B cell (primary cell): ENCODE results near the gene NWD2. TPM values are rescaled to one million over a fixed set of nuclear protein-coding genes. Genes with fewer than 3 reads are reported as not detected.

Experiments
- ATAC-seq: fragments of 200-7000 bp; cut with Tn5 transposase; one replicate; pipeline ENCODE4 v1.10.0; 2021; ENCODE audit warnings: low read depth, mild to moderate bottlenecking, moderate number of reproducible peaks, moderate library complexity
- CTCF ChIA-PET: fragments of 350-600 bp; sonication (Branson Sonifier 250); formaldehyde crosslinking; loops from one replicate; lab custom pipeline; 2021; ENCODE audit warnings: antibody characterized with exemption, inconsistent platforms; lab: Charles Lee
- POLR2A ChIA-PET: fragments of 350-600 bp; sonication (Branson Sonifier 250); formaldehyde crosslinking; loops from one replicate; lab custom pipeline; 2021; ENCODE audit warnings: antibody characterized with exemption; lab: Charles Lee
- DNase-seq: peaks from one replicate; pipeline ENCODE4 v3.0.0; 2013
- H2AFZ ChIP-seq: 2 replicates; pipeline ENCODE4 v1.6.1; 2012; ENCODE audit warnings: mild to moderate bottlenecking, low read depth, low read length; ENCODE audit not compliant: insufficient read depth, poor library complexity, severe bottlenecking
- H3K27ac ChIP-seq, 2 donors: 1 replicate in 1 of 2; 2 replicates in 1 of 2; pipeline ENCODE4 v1.5.1; 2012 to 2013; ENCODE audit warnings: low read length in 2 of 2, mild to moderate bottlenecking in 2 of 2, moderate library complexity in 1 of 2
- H3K27me3 ChIP-seq, 4 experiments: fragments of 200-600 bp in 1 of 4; sonication (generic) in 1 of 4; replicated peaks in 1 of 4; 1 replicate in 2 of 4; 2 replicates in 2 of 4; pipeline versions ENCODE4 v1.6.1 to v1.7.0; 2013 to 2016; ENCODE audit warnings: low read length in 3 of 4, mild to moderate bottlenecking in 2 of 4, mixed read lengths in 1 of 4, moderate library complexity in 1 of 4; ENCODE audit not compliant: insufficient read depth in 4 of 4, control insufficient read depth in 3 of 4; ENCODE audit errors: control extremely low read depth in 1 of 4
- H3K36me3 ChIP-seq, 2 experiments: replicated peaks in 1 of 2; 1 replicate in 1 of 2; 2 replicates in 1 of 2; pipeline versions ENCODE4 v1.6.1 to v1.7.1; 2013; ENCODE audit warnings: low read length in 1 of 2; ENCODE audit not compliant: insufficient read depth in 2 of 2, control insufficient read depth in 1 of 2; ENCODE audit errors: control extremely low read depth in 1 of 2, extremely low read depth in 1 of 2
- H3K4me1 ChIP-seq, 2 donors: fragments of 200-600 bp in 1 of 2; sonication (generic) in 1 of 2; 1 replicate in 1 of 2; 2 replicates in 1 of 2; pipeline versions ENCODE4 v1.5.1 to v1.6.1; 2013 to 2017; ENCODE audit warnings: low read length in 2 of 2; ENCODE audit not compliant: control insufficient read depth in 2 of 2, insufficient read depth in 2 of 2
- H3K4me2 ChIP-seq: replicated peaks from 2 replicates; pipeline ENCODE3; 2012; ENCODE audit warnings: mild to moderate bottlenecking, low read depth, low read length; ENCODE audit not compliant: poor library complexity, severe bottlenecking
- H3K4me3 ChIP-seq, 5 experiments: fragments of 200-600 bp in 1 of 5; sonication (generic) in 1 of 5; 1 replicate in 3 of 5; 2 replicates in 2 of 5; pipeline versions ENCODE4 v1.5.1 to v1.7.0; 2011 to 2016; ENCODE audit warnings: low read length in 4 of 5, mild to moderate bottlenecking in 4 of 5, low read depth in 2 of 5, control low read depth in 1 of 5, moderate library complexity in 1 of 5; ENCODE audit not compliant: insufficient read depth in 1 of 5; ENCODE audit errors: control extremely low read depth in 1 of 5, extremely low read depth in 1 of 5
- H3K79me2 ChIP-seq: fragments of 200-600 bp; sonication (generic); one replicate; pipeline ENCODE4 v1.6.0; 2016; ENCODE audit warnings: low read length; ENCODE audit not compliant: control insufficient read depth, insufficient read depth
- H3K9ac ChIP-seq: fragments of 200-600 bp; sonication (generic); 2 replicates; pipeline ENCODE4 v1.6.1; 2017; ENCODE audit warnings: mild to moderate bottlenecking, low read length, moderate library complexity
- H3K9me3 ChIP-seq, 3 donors: one replicate each; pipeline versions ENCODE4 v1.6.1 to v1.7.1; 2013; ENCODE audit warnings: low read length in 2 of 3; ENCODE audit not compliant: control insufficient read depth in 2 of 3, insufficient read depth in 1 of 3; ENCODE audit errors: control extremely low read depth in 1 of 3
- H4K20me1 ChIP-seq: 2 replicates; pipeline ENCODE4 v1.6.0; 2012; ENCODE audit warnings: mild to moderate bottlenecking, low read length; ENCODE audit not compliant: insufficient read depth, control insufficient read depth, poor library complexity, severe bottlenecking
- H3K27ac Mint-ChIP-seq: one replicate; pipeline ENCODE4 v1.8.0; 2021; ENCODE audit warnings: mixed read lengths
- H3K27me3 Mint-ChIP-seq: one replicate; pipeline ENCODE4 v1.8.0; 2021; ENCODE audit warnings: mixed read lengths
- H3K4me1 Mint-ChIP-seq: one replicate; pipeline ENCODE4 v1.8.0; 2021; ENCODE audit warnings: mixed read lengths
- H3K4me3 Mint-ChIP-seq: one replicate; pipeline ENCODE4 v1.8.0; 2021; ENCODE audit warnings: mixed read lengths
- H3K9me3 Mint-ChIP-seq: one replicate; pipeline ENCODE4 v1.8.0; 2022; ENCODE audit warnings: mixed read lengths; ENCODE audit not compliant: insufficient read depth
- CTCF ChIP-seq: fragments of 200-600 bp; IDR thresholded peaks from one replicate; pipeline ENCODE4 v1.8.0; 2022; ENCODE audit warnings: antibody characterized with exemption, mild to moderate bottlenecking
- EZH2 ChIP-seq: IDR thresholded peaks from 2 replicates; pipeline ENCODE4 v1.6.1; 2012; ENCODE audit warnings: borderline replicate concordance, low read depth, mild to moderate bottlenecking, moderate library complexity, low read length; ENCODE audit not compliant: insufficient read depth, poor library complexity, severe bottlenecking
- WGBS: methylation state at CpG from one replicate; pipeline ENCODE4 v1.1.5; 2013; ENCODE audit warnings: missing lambda C conversion rate; ENCODE audit not compliant: insufficient coverage; 5-methylcytosine and 5-hydroxymethylcytosine counted together
- intact Hi-C: fragments of 100-400 bp; cut with micrococcal nuclease; formaldehyde crosslinking; loops from one replicate; pipeline ENCODE4 v1.10.0; 2022
- polyA plus RNA-seq: library from polyadenylated mRNA; depleted of rRNA; stranded (reverse); fragments of >200 nt; gene quantifications from 2 replicates; pipeline ENCODE4 v1.2.3, GENCODE V29; 2012
- total RNA-seq, 2 donors: library from RNA; stranded (reverse); fragments of 120-200 nt in 1 of 2; gene quantifications; 1 replicate in 1 of 2; 2 replicates in 1 of 2; pipeline versions ENCODE4 v1.2.3 to v1.2.4, GENCODE V29; 2013 to 2022

NWD2 gene
- total and polyA plus RNA-seq, 2 donors (not counting 1 experiment from before 2014, with no cell fraction given): not detected

- Histone ChIP-seq H3K4me1 (no peaks in the 10 kb centered on the region), H3K27ac (no peak overlapping the region), H3K9ac (no peak overlapping the region), H2AFZ (no peak overlapping the region), H3K4me2 (no peak overlapping the region), H4K20me1 (no peaks in the 10 kb centered on the region), H3K36me3 (no peaks in the 10 kb centered on the region), H3K9me3 (peaks cover 0 to 6% (median 0%) of the 10 kb centered on the region in 3 donors), H3K4me3 (no peak overlapping the region), H3K79me2 (no peaks in the 10 kb centered on the region), H3K27me3 (peaks cover 0 to 31% (median 11%) of the 10 kb centered on the region in 4 experiments)
- Mint-ChIP-seq H3K27ac (no peak overlapping the region), H3K4me3 (no peak overlapping the region), H3K9me3 (no peaks in the 10 kb centered on the region), H3K27me3 (peaks cover 56% of the 10 kb centered on the region), H3K4me1 (no peaks in the 10 kb centered on the region)
- intact Hi-C loops: no loop called here
- ChIA-PET POLR2A (interaction anchor here (0.7 kb wide), 1 partner anchor 8 kb away, joined by 3 read pairs; no protein-coding TSS in a partner anchor), CTCF (no interaction called here)
- 9% methylated on average over 23 of the region's 23 CpGs for WGBS
- no peak for TF ChIP-seq EZH2
- DNase-seq (no peak), ATAC-seq (no peak)
These were observed 930 bp downstream of the NWD2 start for GRCh38 chr4:37245391-37245954.

- Histone ChIP-seq H3K4me2 (no peak overlapping the region), H3K9me3 (peaks cover 0 to 6% (median 0%) of the 10 kb centered on the region in 3 donors), H2AFZ (no peak overlapping the region), H3K36me3 (no peaks in the 10 kb centered on the region), H3K79me2 (no peaks in the 10 kb centered on the region), H3K27me3 (peaks cover 0 to 31% (median 8%) of the 10 kb centered on the region in 4 experiments), H3K4me1 (no peaks in the 10 kb centered on the region), H3K9ac (no peak overlapping the region), H4K20me1 (no peaks in the 10 kb centered on the region), H3K27ac (no peak overlapping the region), H3K4me3 (no peak overlapping the region)
- no peak for ATAC-seq
- no peaks in the 10 kb centered on the region for H3K4me1 Mint-ChIP-seq
- intact Hi-C loops: no loop called here
- CTCF ChIA-PET: interaction anchor here (0.7 kb wide), 1 partner anchor 26 kb away, joined by 4 read pairs; no protein-coding TSS in a partner anchor
- no peak overlapping the region for H3K4me3 Mint-ChIP-seq
- POLR2A ChIA-PET: no interaction called here
- DNase-seq: no peak
- 85% methylated on average over 2 of the region's 6 CpGs for WGBS
- H3K9me3 Mint-ChIP-seq: no peaks in the 10 kb centered on the region
- peaks cover 57% of the 10 kb centered on the region for H3K27me3 Mint-ChIP-seq
- TF ChIP-seq EZH2 (no peak), CTCF (no peak)
- H3K27ac Mint-ChIP-seq: no peak overlapping the region
These were observed 2.3 kb downstream of the NWD2 start for GRCh38 chr4:37246891-37247290.
